ENCODE data around the gene TGFBR3L.

The TGFBR3L gene

GRCh38 chr19:7903244-7904073 is 11.2 kb upstream of the TGFBR3L start, which contains the start of gene MAP2K7:
TSS of gene MAP2K7 (plus strand) at chr19:7903877. CDS start at chr19:7903945, 68 bp downstream.
- peak; percentile 88 for FAIRE-seq
- DNase-seq (ENCODE audit: low spot score), result peak; percentile 99

DNA sequence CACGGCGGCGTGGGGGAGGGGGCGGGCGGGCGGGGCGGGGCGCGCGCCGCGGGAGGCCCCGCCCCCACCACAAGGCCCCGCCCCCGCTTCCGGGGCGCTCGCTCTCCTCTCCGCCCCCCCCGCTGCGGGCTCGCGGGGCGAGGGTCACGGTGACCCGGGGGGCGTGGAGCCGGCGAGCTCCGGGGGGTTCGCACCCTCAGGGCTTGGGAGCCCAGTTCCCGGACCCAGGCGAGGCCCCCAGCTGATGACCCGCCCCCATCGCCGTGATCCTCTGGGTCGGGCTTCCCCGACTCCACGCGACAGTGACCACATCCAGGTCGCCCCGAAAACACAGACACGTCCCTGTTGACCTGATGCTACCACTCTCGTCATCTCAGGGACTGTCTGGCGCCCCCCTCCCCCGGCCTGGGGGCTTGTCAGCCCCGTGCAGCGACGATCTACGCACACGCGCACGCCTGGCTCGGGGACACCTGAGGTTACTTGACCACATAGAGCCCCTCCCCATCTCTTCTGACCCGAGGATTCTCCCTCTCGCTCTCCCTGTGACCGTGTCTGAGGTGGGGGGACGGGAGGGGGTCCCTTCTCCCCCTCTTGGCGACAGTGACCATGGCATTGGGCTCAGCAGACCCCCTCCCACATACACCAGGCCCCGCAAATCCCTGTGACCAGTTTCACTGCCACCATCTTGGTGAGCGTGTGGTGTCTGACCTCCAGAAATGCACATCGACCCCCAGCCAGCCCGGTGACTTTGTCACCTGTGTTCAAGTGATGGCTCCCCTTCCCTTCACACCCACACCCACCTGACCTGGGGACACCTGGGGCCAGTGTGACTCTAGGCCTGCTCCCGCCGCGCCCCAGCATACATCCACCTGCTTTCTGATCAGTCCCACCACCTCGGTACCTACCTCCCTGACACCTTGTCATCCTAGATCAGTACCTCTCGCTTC is 10.3 kb upstream of the TGFBR3L start:
- no peak for FAIRE-seq
- no peak for DNase-seq (ENCODE audit: low spot score)

DNA sequence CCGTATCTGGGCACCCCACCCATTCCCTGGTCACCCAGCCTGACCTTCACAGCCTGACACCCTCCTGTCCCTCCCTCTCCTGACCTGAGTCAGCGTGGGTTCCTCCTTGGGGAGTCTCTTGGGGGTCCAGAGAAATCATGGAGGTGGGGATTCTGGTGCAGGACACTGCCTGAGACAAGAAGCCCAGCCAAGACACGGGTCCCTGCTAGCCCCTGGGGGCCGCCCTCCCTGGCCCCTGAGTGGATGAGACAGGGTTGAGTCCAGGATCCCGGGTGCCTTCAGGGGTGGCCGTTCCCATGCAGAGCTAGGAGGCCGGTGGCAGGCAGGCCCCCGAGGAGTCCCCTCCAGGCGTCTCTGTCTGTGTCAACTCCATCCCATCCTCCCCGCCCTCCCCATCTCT is 9.4 kb upstream of the TGFBR3L start:
- DNase-seq (ENCODE audit: low spot score) (no peak), FAIRE-seq (no peak)

DNA sequence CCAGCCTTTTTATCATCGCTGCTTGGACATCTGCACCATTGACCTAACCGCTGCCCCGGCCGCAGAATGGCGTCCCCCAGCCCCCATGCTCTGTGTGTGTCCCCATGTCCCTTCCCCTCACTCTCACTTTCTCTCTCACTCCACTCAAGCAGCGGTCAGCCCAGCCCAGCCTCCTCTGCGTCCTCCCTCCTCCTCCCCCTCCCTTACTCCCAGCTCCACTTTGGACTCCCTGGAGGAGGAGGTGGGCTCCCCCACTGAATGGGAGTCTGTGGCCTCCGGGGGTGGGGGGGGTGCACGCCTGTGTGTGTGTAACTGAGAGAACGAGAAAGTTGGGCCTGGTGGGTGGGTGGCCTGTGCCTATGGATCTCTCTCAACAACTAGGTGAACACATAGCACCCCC is 8.8 kb upstream of the TGFBR3L start:
- FAIRE-seq (no peak), DNase-seq (ENCODE audit: low spot score) (no peak)

GRCh38 chr19:7907122-7907521 is 7.5 kb upstream of the TGFBR3L start:
- no peak for FAIRE-seq
- no peak for DNase-seq (ENCODE audit: low spot score)

GRCh38 chr19:7907544-7907943 is 7.1 kb upstream of the TGFBR3L start:
- FAIRE-seq (no peak), DNase-seq (ENCODE audit: low spot score) (no peak)

GRCh38 chr19:7908078-7908699 is 6.4 kb upstream of the TGFBR3L start:
- DNase-seq (ENCODE audit: low spot score) (no peak), FAIRE-seq (no peak)

- FAIRE-seq (no peak), DNase-seq (ENCODE audit: low spot score) (no peak)
Measured at GRCh38 chr19:7908742-7909461, 5.7 kb upstream of the TGFBR3L start.

DNA sequence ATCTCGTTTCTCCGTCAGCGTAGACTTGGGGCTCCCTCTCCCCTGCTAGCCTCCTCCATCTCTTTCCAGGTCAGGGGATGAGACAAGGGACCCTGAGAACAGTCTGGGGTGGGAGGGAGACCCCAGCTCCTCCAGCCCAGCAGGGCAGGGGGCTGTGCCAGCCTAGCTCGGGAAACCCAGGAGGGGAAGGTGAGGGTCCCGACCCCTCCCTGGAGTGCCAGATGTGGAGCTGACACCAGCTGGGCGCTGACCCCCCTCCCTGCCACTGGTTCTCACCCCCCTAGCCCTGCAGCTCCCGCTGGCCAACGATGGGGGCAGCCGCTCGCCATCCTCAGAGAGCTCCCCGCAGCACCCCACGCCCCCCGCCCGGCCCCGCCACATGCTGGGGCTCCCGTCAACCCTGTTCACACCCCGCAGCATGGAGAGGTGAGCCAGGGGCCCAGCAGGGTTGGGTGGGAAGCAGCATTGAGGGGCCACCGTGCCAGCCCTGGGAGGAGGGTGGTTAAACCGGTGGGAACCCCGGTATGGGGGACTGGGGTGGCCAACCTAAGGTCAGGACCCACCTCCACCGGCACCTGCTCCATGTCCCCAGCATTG is 5.1 kb upstream of the TGFBR3L start:
- DNase-seq (ENCODE audit: low spot score), result no peak
- no peak for FAIRE-seq

DNA sequence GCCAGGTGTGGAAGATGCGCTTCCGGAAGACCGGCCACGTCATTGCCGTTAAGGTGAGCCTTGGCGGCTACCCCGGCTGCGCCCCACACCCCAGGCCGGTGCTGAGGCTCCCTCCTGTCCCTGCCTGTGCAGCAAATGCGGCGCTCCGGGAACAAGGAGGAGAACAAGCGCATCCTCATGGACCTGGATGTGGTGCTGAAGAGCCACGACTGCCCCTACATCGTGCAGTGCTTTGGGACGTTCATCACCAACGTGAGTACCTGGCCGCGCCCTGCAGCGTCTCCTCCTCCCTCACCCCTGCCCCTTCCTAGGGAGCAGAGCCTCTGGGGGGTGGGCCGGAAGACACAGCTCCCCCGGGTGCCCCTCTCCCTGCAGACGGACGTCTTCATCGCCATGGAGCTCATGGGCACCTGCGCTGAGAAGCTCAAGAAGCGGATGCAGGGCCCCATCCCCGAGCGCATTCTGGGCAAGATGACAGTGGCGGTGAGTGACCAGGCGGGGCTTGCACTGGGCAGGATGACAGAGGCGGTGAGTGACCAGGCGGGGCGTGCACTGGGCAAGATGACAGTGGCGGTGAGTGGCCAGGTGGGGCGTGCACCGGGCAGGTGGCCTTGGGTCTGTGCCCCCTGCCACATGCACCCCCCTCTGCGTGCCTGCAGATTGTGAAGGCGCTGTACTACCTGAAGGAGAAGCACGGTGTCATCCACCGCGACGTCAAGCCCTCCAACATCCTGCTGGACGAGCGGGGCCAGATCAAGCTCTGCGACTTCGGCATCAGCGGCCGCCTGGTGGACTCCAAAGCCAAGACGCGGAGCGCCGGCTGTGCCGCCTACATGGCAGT is 4.1 kb upstream of the TGFBR3L start:
- DNase-seq (ENCODE audit: low spot score), result no peak

GRCh38 chr19:7911508-7912143 is 3.0 kb upstream of the TGFBR3L start:
- DNase-seq (ENCODE audit: low spot score) (no peak), FAIRE-seq (no peak)

More for the DNA sequence above, 4.1 kb upstream of the TGFBR3L start:
- no peak for FAIRE-seq

- FAIRE-seq (no peak), DNase-seq (ENCODE audit: low spot score) (no peak)
Measured at GRCh38 chr19:7912144-7912696, 2.4 kb upstream of the TGFBR3L start.

DNA sequence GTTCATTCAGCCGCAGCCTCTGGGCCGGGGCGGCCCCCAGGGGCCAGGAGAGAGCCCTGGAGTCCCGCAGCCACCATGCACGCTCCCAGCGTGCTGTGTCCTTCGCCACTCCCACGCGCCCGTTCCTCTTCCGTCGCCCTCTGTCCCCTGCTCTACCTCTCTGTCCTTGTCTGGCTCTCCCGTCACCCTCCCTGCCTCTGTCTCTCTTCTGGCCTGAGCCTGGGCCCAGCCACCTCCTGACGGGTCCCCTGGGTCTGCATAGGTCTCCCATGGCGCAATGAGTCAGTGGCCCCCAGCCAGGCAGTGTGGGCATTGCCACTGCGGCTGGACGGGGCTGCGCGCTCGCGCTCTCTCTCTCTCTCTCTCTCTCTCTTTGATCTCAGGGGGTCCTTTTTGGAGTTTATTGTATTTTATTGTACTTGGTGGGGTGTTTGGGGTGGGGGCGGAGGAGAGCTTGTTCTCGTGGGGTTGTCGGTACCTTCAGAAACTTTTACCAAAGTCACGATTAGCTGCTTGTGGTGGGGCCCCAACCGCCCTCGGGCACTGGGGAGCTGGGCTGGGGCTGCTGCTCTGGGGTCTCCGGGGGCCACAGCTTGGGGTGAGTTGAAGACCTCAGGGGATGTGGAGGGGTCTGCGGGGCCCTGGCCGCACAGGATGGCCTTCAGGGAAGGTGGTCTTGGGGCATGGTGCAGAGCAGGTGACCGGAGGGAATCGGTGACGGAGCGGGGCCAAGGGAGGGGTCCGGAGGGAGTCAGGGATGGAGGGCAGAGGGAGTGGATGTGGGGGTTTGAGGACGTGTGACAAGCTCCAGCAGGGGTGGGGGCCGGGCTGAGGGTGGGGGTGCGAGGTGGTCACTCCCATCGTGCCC is 1.7 kb upstream of the TGFBR3L start:
- FAIRE-seq (no peak), DNase-seq (ENCODE audit: low spot score) (no peak)

DNA sequence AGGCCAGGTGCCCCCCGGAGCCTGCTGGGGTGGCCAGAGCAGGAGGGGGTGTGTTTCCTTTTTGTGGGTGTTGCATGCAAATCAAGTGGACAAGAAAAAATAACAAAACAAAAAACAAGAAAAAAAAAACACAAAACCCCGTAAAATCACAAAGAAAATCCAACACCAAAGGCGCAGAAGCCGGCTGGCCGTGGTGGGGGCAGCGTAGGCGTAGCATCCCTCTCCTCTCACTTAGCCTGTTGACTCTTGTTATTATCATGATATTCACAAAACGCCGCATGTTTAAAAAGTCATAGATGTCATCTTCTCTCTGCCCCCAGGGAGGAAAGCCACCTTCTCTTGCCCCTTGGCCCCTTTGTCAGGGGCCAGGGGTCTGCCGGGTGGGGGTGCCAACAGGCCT is 978 bp upstream of the TGFBR3L start:
- DNase-seq (ENCODE audit: low spot score), result no peak
- no peak for FAIRE-seq

DNA sequence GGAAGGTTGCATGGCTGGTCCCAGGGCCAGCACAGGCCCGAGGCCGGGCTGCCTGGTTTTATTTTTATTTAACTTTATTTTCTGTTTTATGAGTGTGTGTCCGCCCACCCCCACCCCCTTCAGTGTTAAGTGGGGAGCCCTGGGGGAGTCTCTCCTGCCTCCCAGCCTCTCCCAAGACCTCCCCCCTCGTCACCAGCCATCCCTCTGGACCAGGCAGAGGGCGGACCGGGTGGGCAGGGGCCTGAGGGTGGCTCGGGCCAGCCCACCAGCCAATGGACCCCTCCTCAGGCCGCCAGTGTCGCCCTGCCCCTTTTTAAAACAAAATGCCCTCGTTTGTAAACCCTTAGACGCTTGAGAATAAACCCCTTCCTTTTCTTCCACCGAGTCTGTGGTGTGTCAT is 531 bp upstream of the TGFBR3L start:
- no peak for FAIRE-seq
- no peak for DNase-seq (ENCODE audit: low spot score)

GRCh38 chr19:7915250-7916102 is 846 bp downstream of the TGFBR3L start:
- DNase-seq (ENCODE audit: low spot score), result no peak
- no peak for FAIRE-seq
